ENCODE results near the gene NDUFV1. TPM values are rescaled to one million over a fixed set of nuclear protein-coding genes. Genes with fewer than 3 reads are reported as not detected.

The NDUFV1 gene
- total and polyA plus RNA-seq, 9 of the 15 experiments (the other 6 are each of a cell fraction or from before 2014, with no cell fraction given), result 10.8 to 423 (median 209) TPM

DNA sequence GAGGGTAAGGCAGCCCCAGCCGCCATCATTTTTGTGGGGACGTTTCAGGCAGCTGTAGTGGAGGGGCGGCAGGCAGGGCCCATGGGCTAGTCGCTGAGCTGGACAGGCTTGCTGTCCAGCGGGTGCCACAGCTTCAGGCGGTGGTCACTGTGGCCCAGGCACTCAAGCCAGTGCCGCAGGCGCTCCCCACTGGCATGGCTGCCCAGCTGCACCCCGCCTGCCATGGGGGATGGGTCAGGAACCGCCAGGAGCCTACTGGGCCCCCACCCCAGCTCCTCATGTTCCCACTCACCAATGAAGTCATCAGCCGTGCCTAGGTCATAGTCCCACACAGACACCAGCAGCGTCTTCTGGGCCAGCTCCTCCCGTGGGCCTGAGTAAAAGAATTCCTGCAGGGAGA, 6.0 kb downstream of the NDUFV1 start:
- Histone ChIP-seq H2AFZ (ENCODE audit: low read depth, low read length) (no peak overlapping the region), H3K4me3 (no peak overlapping the region), H4K20me1 (replicated peaks; ENCODE audit: control insufficient read depth, insufficient read depth, low read length) (no peaks in the 10 kb centered on the region), H3K4me1 (replicated peaks in 1 of 2; ENCODE audit: control insufficient read depth in 2 of 2, insufficient read depth in 2 of 2, low read length in 2 of 2) (peaks cover 9 to 77% of the 10 kb centered on the region in 2 experiments; a peak in 4 of 5 replicates), H3K36me3 (ENCODE audit: control insufficient read depth, insufficient read depth, low read length) (peaks cover 58% of the 10 kb centered on the region), H3K9me1 (ENCODE audit: control insufficient read depth, insufficient read depth, low read length) (no peaks in the 10 kb centered on the region), H3K27ac (ENCODE audit: extremely low read depth, low read depth, low read length) (no peak overlapping the region), H3K9ac (ENCODE audit: insufficient read depth in 1 of 2, low read depth in 2 of 2, low read length in 2 of 2) (peak overlapping the region in 1 of 2 experiments; percentile 73; a peak in 2 of 4 replicates), H3K9me3 (replicated peaks; ENCODE audit: control insufficient read depth, insufficient read depth, low read depth, low read length) (0 out of 2 replicates have a peak, but pooled peaks cover 2% of the 10 kb centered on the region), H3K4me2 (ENCODE audit: insufficient read depth, low read length) (no peak overlapping the region), H3K79me2 (ENCODE audit: control insufficient read depth, insufficient read depth, low read length) (peaks cover 19% of the 10 kb centered on the region), H3K27me3 (ENCODE audit: control insufficient read depth in 2 of 2, insufficient read depth in 2 of 2, low read length in 2 of 2) (no peaks in the 10 kb centered on the region)
- FAIRE-seq (no peak), DNase-seq (ENCODE audit: extremely low read depth in 1 of 4, low spot score in 3 of 4) (no peak), ATAC-seq (no peak)
- CTCF ChIA-PET (ENCODE audit: low intra/inter-chr PET ratio), result no interaction called here
- no TSS peak for BruUV-seq (replicated peaks)
- in situ Hi-C loops (cut with MboI) (no loop called here), intact Hi-C loops (cut with micrococcal nuclease) (no loop called here)
- 84% methylated on average over 8 of the region's 13 CpGs for WGBS (ENCODE audit: insufficient coverage, low coverage, missing lambda C conversion rate)
- POLR2A ChIA-PET, result interaction anchor here (0.5 to 3.4 kb wide), 5 partner anchors 8 to 190 kb away, joined by 3 to 36 read pairs (median 3); partner anchors contain the start of gene NUDT8
- TF ChIP-seq KDM1A (IDR thresholded peaks at IDR 0.05) (no peak), POLR2AphosphoS2 (IDR thresholded peaks at IDR 0.05; ENCODE audit: low read length) (no peak; the same call in 1 of the 2 replicates), SAFB (IDR thresholded peaks at IDR 0.05; ENCODE audit: borderline replicate concordance, low read depth, low read length) (no peak), EWSR1 (IDR thresholded peaks at IDR 0.05; ENCODE audit: borderline replicate concordance, low read depth, partially characterized antibody) (no peak), SLC30A9 (CRISPR knock-in tag; IDR thresholded peaks at IDR 0.05) (no peak), KHSRP (IDR thresholded peaks at IDR 0.05) (no peak), PML (IDR thresholded peaks at IDR 0.05; ENCODE audit: low read length) (0 out of 2 replicates have a peak, but pooled peaks have one; percentile 7)
- TF ChIP-seq, protein P1, sequence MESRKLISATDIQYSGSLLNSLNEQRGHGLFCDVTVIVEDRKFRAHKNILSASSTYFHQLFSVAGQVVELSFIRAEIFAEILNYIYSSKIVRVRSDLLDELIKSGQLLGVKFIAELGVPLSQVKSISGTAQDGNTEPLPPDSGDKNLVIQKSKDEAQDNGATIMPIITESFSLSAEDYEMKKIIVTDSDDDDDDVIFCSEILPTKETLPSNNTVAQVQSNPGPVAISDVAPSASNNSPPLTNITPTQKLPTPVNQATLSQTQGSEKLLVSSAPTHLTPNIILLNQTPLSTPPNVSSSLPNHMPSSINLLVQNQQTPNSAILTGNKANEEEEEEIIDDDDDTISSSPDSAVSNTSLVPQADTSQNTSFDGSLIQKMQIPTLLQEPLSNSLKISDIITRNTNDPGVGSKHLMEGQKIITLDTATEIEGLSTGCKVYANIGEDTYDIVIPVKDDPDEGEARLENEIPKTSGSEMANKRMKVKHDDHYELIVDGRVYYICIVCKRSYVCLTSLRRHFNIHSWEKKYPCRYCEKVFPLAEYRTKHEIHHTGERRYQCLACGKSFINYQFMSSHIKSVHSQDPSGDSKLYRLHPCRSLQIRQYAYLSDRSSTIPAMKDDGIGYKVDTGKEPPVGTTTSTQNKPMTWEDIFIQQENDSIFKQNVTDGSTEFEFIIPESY (CRISPR knock-in tag; IDR thresholded peaks at IDR 0.05), result peak; percentile 71; the same call in 1 of the 2 replicates
